Spleen (tissue), 7 donors: Measurements from ENCODE around the gene MMP7.

Source experiments
- POLR2A ChIP-seq, 3 donors: fragments of 450-650 bp; IDR thresholded peaks; one replicate each; pipeline ENCODE4 v1.5.1; 2017; ENCODE audit warnings: antibody characterized with exemption in 3 of 3, mild to moderate bottlenecking in 1 of 3
- TF ChIP-seq, protein P1 (sequence below), 11 experiments: fragments of 200-600 bp in 7 of 11; fragments of 450-650 bp in 4 of 11; sonication (generic) in 4 of 11; IDR thresholded peaks in 8 of 11; conservative IDR thresholded peaks in 3 of 11; 1 replicate in 7 of 11; 2 replicates in 4 of 11; pipeline versions ENCODE4 v1.4.0 to v1.8.0; 2016 to 2021; ENCODE audit warnings: antibody characterized with exemption in 11 of 11, inconsistent platforms in 4 of 11, mild to moderate bottlenecking in 1 of 11
- donor health status: DM: no; HTN: no; CAD: no; lungs with moderate emphysema.
- donor health status: DM: no; HTN: no; CAD: no.
- donor health status: DM: no; HTN: no; CAD: no.

DNA sequence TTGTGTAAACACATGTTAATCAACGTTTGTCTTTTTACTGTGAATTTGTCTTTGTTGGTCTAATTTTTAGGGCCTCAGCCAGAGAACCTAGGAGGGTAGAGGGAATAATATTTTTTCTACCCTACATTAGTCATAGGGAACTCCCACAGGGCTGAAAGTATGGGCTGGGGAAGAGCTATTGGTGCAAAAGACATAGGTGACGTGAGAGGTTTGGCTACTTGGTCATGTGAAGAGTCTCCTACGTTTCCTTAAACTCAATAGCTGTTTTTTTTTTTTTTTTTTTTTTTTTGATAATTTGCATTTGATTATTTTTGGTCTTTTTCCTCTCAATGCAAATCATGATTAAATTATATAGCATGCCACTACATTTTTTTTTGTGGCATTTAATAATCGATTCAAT, 15.9 kb upstream of the MMP7 start:
- no peak for TF ChIP-seq POLR2A (IDR thresholded peaks at IDR 0.05)
- TF ChIP-seq, protein P1, sequence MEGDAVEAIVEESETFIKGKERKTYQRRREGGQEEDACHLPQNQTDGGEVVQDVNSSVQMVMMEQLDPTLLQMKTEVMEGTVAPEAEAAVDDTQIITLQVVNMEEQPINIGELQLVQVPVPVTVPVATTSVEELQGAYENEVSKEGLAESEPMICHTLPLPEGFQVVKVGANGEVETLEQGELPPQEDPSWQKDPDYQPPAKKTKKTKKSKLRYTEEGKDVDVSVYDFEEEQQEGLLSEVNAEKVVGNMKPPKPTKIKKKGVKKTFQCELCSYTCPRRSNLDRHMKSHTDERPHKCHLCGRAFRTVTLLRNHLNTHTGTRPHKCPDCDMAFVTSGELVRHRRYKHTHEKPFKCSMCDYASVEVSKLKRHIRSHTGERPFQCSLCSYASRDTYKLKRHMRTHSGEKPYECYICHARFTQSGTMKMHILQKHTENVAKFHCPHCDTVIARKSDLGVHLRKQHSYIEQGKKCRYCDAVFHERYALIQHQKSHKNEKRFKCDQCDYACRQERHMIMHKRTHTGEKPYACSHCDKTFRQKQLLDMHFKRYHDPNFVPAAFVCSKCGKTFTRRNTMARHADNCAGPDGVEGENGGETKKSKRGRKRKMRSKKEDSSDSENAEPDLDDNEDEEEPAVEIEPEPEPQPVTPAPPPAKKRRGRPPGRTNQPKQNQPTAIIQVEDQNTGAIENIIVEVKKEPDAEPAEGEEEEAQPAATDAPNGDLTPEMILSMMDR (IDR thresholded peaks at IDR 0.05 in 8 of 11, conservative IDR thresholded peaks at IDR 0.05 in 3 of 11), result no peak
